ENCODE measurements around the gene TCHH.

TCHH gene

DNA sequence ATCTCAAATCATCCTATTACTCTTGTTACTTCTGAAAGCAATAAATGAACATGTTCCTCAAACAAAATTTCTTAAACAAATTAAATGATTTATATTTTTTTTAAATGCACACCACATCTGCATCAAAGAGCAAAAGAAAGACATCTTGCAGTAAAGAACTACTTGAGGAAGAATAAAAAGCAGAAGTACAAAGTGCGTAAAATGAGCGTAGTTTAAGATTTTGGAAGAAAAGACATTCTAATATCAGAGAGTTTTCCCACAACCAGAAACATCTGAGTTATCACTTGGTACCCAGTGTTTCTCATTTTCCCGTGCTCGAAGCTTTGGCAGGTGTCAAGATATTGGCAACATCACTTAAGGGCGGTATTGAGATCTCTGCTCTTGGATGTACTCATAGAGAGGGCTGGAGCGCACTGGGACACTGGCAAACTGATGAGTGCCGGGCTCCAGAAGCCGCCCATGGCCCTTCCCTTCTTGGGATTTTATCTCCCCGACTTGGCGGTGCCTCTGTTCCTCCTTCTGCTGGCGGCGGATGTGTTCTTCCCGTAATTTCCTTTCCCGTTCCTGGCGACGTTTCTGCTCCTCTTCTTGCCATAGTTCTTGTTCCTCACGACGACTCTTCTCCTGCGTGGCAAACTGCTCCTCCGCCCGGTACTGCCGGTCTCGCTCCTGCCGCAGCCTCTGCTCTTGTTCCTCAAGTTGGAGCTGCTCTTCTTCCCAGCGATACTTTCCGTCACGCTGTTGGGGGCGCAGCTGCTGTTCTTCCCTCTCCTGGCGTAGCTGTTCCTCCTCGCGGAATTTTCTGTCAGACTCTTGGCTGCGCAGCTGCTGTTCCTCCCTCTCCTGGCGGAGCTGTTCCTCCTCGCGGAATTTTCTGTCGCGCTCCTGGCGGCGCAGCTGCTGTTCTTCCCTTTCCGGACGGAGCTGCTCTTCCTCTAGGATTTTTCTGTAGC lies 7.9 kb downstream of the TCHH start:
- TF ChIP-seq, protein P1, sequence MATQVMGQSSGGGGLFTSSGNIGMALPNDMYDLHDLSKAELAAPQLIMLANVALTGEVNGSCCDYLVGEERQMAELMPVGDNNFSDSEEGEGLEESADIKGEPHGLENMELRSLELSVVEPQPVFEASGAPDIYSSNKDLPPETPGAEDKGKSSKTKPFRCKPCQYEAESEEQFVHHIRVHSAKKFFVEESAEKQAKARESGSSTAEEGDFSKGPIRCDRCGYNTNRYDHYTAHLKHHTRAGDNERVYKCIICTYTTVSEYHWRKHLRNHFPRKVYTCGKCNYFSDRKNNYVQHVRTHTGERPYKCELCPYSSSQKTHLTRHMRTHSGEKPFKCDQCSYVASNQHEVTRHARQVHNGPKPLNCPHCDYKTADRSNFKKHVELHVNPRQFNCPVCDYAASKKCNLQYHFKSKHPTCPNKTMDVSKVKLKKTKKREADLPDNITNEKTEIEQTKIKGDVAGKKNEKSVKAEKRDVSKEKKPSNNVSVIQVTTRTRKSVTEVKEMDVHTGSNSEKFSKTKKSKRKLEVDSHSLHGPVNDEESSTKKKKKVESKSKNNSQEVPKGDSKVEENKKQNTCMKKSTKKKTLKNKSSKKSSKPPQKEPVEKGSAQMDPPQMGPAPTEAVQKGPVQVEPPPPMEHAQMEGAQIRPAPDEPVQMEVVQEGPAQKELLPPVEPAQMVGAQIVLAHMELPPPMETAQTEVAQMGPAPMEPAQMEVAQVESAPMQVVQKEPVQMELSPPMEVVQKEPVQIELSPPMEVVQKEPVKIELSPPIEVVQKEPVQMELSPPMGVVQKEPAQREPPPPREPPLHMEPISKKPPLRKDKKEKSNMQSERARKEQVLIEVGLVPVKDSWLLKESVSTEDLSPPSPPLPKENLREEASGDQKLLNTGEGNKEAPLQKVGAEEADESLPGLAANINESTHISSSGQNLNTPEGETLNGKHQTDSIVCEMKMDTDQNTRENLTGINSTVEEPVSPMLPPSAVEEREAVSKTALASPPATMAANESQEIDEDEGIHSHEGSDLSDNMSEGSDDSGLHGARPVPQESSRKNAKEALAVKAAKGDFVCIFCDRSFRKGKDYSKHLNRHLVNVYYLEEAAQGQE (IDR thresholded peaks at IDR 0.05; ENCODE audit: insufficient read depth in 1 of 2, low read depth in 2 of 2, low read length in 2 of 2) = no peak
- TF ChIP-seq SIN3A (IDR thresholded peaks at IDR 0.05; ENCODE audit: borderline replicate concordance, insufficient read depth, low read length) = no peak
- no peak for TF ChIP-seq POLR2AphosphoS5 (IDR thresholded peaks at IDR 0.05; ENCODE audit: low read depth, low read length)
- no peak for TF ChIP-seq FOXP2 (optimal IDR thresholded peaks at IDR 0.05; ENCODE audit: borderline replicate concordance, extremely low read depth, extremely low read length, insufficient read depth)
- TF ChIP-seq TAF1 (IDR thresholded peaks at IDR 0.05; ENCODE audit: borderline replicate concordance, insufficient read depth, low read length) = no peak

DNA sequence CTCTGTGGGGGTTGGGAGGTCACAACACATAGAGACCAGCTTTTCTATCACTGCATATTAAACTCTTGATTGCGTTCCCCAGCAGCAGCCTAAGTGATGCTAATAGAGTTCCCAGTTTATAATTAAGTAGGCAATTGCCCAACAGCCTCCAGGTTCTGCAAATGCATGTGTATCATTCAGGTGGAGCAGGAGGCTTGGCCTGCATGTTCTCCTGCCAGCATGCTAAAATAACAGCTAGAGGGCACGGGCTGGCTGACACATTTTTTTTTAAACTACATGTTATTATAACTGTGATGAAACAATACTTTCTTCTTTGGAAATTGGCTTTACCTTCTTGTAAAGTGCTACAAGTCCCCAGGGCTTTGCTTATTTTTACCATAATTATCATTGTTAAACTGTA lies 10.4 kb downstream of the TCHH start:
- no peak for TF ChIP-seq POLR2AphosphoS5 (IDR thresholded peaks at IDR 0.05; ENCODE audit: low read depth, low read length)
- TF ChIP-seq SIN3A (IDR thresholded peaks at IDR 0.05; ENCODE audit: borderline replicate concordance, insufficient read depth, low read length) = no peak
- TF ChIP-seq, protein P1 (IDR thresholded peaks at IDR 0.05; ENCODE audit: insufficient read depth in 1 of 2, low read depth in 2 of 2, low read length in 2 of 2) = no peak
- TF ChIP-seq TAF1 (IDR thresholded peaks at IDR 0.05; ENCODE audit: borderline replicate concordance, insufficient read depth, low read length) = no peak
- TF ChIP-seq FOXP2 (optimal IDR thresholded peaks at IDR 0.05; ENCODE audit: borderline replicate concordance, extremely low read depth, extremely low read length, insufficient read depth) = no peak

DNA sequence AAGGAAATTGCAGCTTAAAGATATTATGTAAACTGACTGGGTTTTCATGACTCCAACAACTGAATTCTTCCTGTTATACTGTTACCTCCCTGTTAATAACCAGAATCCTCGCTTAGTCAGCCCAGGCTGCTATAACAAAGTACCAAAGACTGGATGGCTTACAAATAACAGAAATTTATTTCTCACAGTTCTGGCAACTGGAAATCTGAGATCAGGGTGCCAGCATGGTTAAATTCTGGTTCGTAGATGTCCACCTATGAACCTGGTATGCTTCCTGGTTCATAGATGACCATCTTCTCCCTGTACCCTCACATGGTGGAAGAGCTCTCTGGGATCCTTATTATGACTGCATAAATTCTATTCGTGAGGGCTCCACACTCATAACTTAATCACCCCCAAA lies 18.3 kb downstream of the TCHH start:
- TF ChIP-seq TAF1 (IDR thresholded peaks at IDR 0.05; ENCODE audit: borderline replicate concordance, insufficient read depth, low read length) (no peak), POLR2AphosphoS5 (IDR thresholded peaks at IDR 0.05; ENCODE audit: low read depth, low read length) (no peak), FOXP2 (optimal IDR thresholded peaks at IDR 0.05; ENCODE audit: borderline replicate concordance, extremely low read depth, extremely low read length, insufficient read depth) (no peak), SIN3A (IDR thresholded peaks at IDR 0.05; ENCODE audit: borderline replicate concordance, insufficient read depth, low read length) (no peak)
- TF ChIP-seq, protein P1 (IDR thresholded peaks at IDR 0.05; ENCODE audit: insufficient read depth in 1 of 2, low read depth in 2 of 2, low read length in 2 of 2) = no peak

DNA sequence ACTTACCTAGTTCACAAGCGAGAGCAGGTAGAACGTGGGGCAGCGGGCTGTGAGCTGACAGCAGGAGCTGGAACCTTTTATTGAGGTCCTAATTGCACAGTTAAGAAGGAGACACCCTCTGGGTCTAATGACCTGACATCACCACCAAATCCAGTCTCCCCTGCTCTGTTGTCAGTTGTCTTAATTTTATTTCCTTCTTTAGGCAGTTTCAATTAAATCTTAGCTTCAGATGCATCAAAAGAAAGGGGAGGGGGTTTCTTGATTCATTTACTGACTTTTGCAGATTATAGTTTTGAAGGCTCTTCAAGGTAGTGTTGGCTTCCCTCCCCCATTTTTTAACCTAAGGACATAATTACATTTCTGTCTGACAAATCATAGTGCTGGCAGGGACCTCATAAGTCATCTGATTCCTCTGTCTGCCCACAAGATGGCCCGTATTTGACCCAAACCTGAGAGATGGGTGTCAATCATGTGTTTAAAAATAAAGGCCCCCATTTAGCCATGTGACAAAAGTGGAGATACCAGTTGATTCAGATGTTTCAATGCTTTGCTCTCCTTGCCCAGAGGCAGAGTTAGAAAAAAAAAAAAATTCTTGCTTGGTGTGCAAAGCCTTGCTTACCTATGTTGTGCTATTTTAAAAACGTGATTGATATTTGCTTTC lies 26.1 kb downstream of the TCHH start, which contains the start of gene TCHHL1:
TCHHL1 (minus strand) TSS at position 51 of the 661 bp plus-strand sequence. CDS start 921 bp downstream, outside the sequence.
- TF ChIP-seq TAF1 (IDR thresholded peaks at IDR 0.05; ENCODE audit: borderline replicate concordance, insufficient read depth, low read length) (no peak), FOXP2 (optimal IDR thresholded peaks at IDR 0.05; ENCODE audit: borderline replicate concordance, extremely low read depth, extremely low read length, insufficient read depth) (no peak), POLR2AphosphoS5 (IDR thresholded peaks at IDR 0.05; ENCODE audit: low read depth, low read length) (no peak), SIN3A (IDR thresholded peaks at IDR 0.05; ENCODE audit: borderline replicate concordance, insufficient read depth, low read length) (no peak)
- TF ChIP-seq, protein P1 (IDR thresholded peaks at IDR 0.05; ENCODE audit: insufficient read depth in 1 of 2, low read depth in 2 of 2, low read length in 2 of 2) = no peak
